SK-N-SH (cell line): Measurements from ENCODE around the gene PBX1. TPM values are rescaled to one million over a fixed set of nuclear protein-coding genes. Genes with fewer than 3 reads are reported as not detected.

Experiments
- CTCF ChIA-PET: fragments of 300-600, 350-600 bp; formaldehyde crosslinking; extraction: SDS; loops from one replicate; lab custom pipeline; 2021; lab: Yijun Ruan, JAX
- POLR2A ChIA-PET: fragments of 350-600 bp; sonication (Branson Sonifier 250); formaldehyde crosslinking; extraction: SDS; loops from one replicate; lab custom pipeline; 2020; ENCODE audit warnings: antibody characterized with exemption, inconsistent platforms; lab: Yijun Ruan, JAX
- DNase-seq: peaks from one replicate; pipeline ENCODE4 v3.0.0; 2012
- H2AFZ ChIP-seq: fragments of 200-600 bp; sonication (generic); 2 replicates; pipeline ENCODE4 v1.8.1; 2016; ENCODE audit warnings: antibody characterized with exemption, mild to moderate bottlenecking, low read depth
- H3F3A ChIP-seq: fragments of 200-600 bp; sonication (generic); replicated peaks from 2 replicates; pipeline ENCODE3; 2016; ENCODE audit warnings: antibody characterized with exemption, mild to moderate bottlenecking; ENCODE audit not compliant: insufficient read depth
- H3K27ac ChIP-seq, 2 experiments: fragments of 200-500 bp in 1 of 2; fragments of 200-600 bp in 1 of 2; sonication (Bioruptor generic) in 1 of 2; sonication (generic), shearing (Covaris generic) in 1 of 2; 2 replicates each; pipeline versions ENCODE4 v1.5.1 to v1.6.1; 2014 to 2016; ENCODE audit warnings: low read depth in 2 of 2, inconsistent platforms in 1 of 2, low read length in 1 of 2, mild to moderate bottlenecking in 1 of 2, mixed read lengths in 1 of 2
- H3K27me3 ChIP-seq: fragments of 200-600 bp; sonication (generic), shearing (Covaris generic); 2 replicates; pipeline ENCODE4 v1.6.1; 2016; ENCODE audit warnings: mixed run types; ENCODE audit not compliant: insufficient read depth
- H3K36me3 ChIP-seq, 2 experiments: fragments of 200-500 bp in 1 of 2; fragments of 200-600 bp in 1 of 2; sonication (Bioruptor generic) in 1 of 2; sonication (generic) in 1 of 2; replicated peaks in 1 of 2; 2 replicates each; pipeline versions ENCODE3 to v1.5.1; 2014 to 2016; ENCODE audit warnings: low read length in 1 of 2, mild to moderate bottlenecking in 1 of 2; ENCODE audit not compliant: insufficient read depth in 2 of 2, control insufficient read depth in 1 of 2
- H3K4me1 ChIP-seq, 2 experiments: fragments of 200-500 bp in 1 of 2; fragments of 200-600 bp in 1 of 2; sonication (Bioruptor generic) in 1 of 2; sonication (generic), shearing (Covaris generic) in 1 of 2; 2 replicates each; pipeline versions ENCODE4 v1.5.1 to v1.6.1; 2014 to 2016; ENCODE audit warnings: low read depth in 1 of 2, low read length in 1 of 2, mixed run types in 1 of 2; ENCODE audit not compliant: insufficient read depth in 2 of 2, control insufficient read depth in 1 of 2
- H3K4me2 ChIP-seq: fragments of 200-600 bp; sonication (generic), shearing (Covaris generic); 2 replicates; pipeline ENCODE4 v1.6.1; 2017; ENCODE audit warnings: mixed run types
- H3K4me3 ChIP-seq, 2 experiments: fragments of 200-500 bp in 1 of 2; fragments of 200-600 bp in 1 of 2; sonication (Bioruptor generic) in 1 of 2; sonication (generic), shearing (Covaris generic) in 1 of 2; 2 replicates each; pipeline versions ENCODE4 v1.5.1 to v1.8.1; 2014 to 2016; ENCODE audit warnings: low read depth in 2 of 2, inconsistent platforms in 1 of 2, low read length in 1 of 2, mild to moderate bottlenecking in 1 of 2, mixed read lengths in 1 of 2, moderate library complexity in 1 of 2
- H3K79me2 ChIP-seq: fragments of 200-600 bp; sonication (generic); 2 replicates; pipeline ENCODE4 v1.8.1; 2017; ENCODE audit warnings: mild to moderate bottlenecking; ENCODE audit not compliant: insufficient read depth
- H3K9ac ChIP-seq: fragments of 200-600 bp; sonication (generic); 2 replicates; pipeline ENCODE4 v1.6.1; 2017; ENCODE audit warnings: mixed run types
- H3K9me2 ChIP-seq: fragments of 200-600 bp; sonication (generic); 2 replicates; pipeline ENCODE4 v1.6.1; 2017; ENCODE audit warnings: mixed run types
- H3K9me3 ChIP-seq: fragments of 200-600 bp; sonication (generic); 2 replicates; pipeline ENCODE4 v1.6.1; 2017; ENCODE audit warnings: mixed run types, mild to moderate bottlenecking, moderate library complexity
- H4K20me1 ChIP-seq: fragments of 200-600 bp; sonication (generic); 2 replicates; pipeline ENCODE4 v1.6.1; 2017; ENCODE audit warnings: mild to moderate bottlenecking, mixed run types; ENCODE audit not compliant: insufficient read depth
- EP300 ChIP-seq, 2 experiments: IDR thresholded peaks; 2 replicates each; pipeline versions ENCODE4 v1.4.0 to v1.6.1; 2012; ENCODE audit warnings: borderline replicate concordance in 1 of 2, low read depth in 1 of 2, low read length in 1 of 2
- FOXJ3 ChIP-seq: sonication (generic); formaldehyde crosslinking; IDR thresholded peaks from 2 replicates; pipeline ENCODE4 v1.5.1; 2020; ENCODE audit warnings: mild to moderate bottlenecking, missing genetic modification reagents
- GATA2 ChIP-seq: sonication (generic); formaldehyde crosslinking; IDR thresholded peaks from 2 replicates; pipeline ENCODE4 v1.5.0; 2020; ENCODE audit warnings: mild to moderate bottlenecking, missing genetic modification reagents
- NFIC ChIP-seq: IDR thresholded peaks from 2 replicates; pipeline ENCODE4 v1.4.0; 2012; ENCODE audit warnings: borderline replicate concordance
- RFX5 ChIP-seq: IDR thresholded peaks from 2 replicates; pipeline ENCODE4 v1.6.1; 2012; ENCODE audit warnings: mild to moderate bottlenecking, improper control_type of control experiment, low read length
- SIN3A ChIP-seq: IDR thresholded peaks from 2 replicates; pipeline ENCODE4 v1.6.1; 2012; ENCODE audit warnings: low read depth, mild to moderate bottlenecking, low read length, moderate library complexity, borderline replicate concordance
- TCF12 ChIP-seq: IDR thresholded peaks from 2 replicates; pipeline ENCODE4 v1.4.0; 2012
- TEAD4 ChIP-seq: IDR thresholded peaks from 2 replicates; pipeline ENCODE4 v1.4.0; 2012; ENCODE audit warnings: mild to moderate bottlenecking, borderline replicate concordance; ENCODE audit not compliant: insufficient read depth
- USF1 ChIP-seq: IDR thresholded peaks from 2 replicates; pipeline ENCODE4 v1.4.0; 2012; ENCODE audit warnings: low read depth, borderline replicate concordance
- USF2 ChIP-seq: fragments of 150-350 bp; IDR thresholded peaks from 2 replicates; pipeline ENCODE4 v1.6.1; 2017; ENCODE audit warnings: antibody characterized with exemption, low read length, low read depth, borderline replicate concordance
- WGBS: methylation state at CpG from one replicate; pipeline ENCODE4 v1.1.6; 2017; ENCODE audit warnings: low lambda C conversion rate; 5-methylcytosine and 5-hydroxymethylcytosine counted together
- polyA plus RNA-seq, 3 experiments: library from polyadenylated mRNA; depleted of rRNA; stranded (reverse); fragments of >200 nt; gene quantifications; 2 replicates each; pipeline ENCODE4 v1.2.3, GENCODE V29; 2012
- TF ChIP-seq, protein P1 (sequence below): IDR thresholded peaks from 2 replicates; pipeline ENCODE4 v1.6.1; 2012; ENCODE audit warnings: mild to moderate bottlenecking, low read depth, low read length, moderate library complexity
- TF ChIP-seq, protein P2 (sequence below): fragments of 200-600 bp; sonication (generic); IDR thresholded peaks from 2 replicates; pipeline ENCODE4 v1.6.1; 2017; ENCODE audit warnings: antibody characterized with exemption, mild to moderate bottlenecking, moderate library complexity
- TF ChIP-seq, protein P3 (sequence below): fragments of 150-350 bp; IDR thresholded peaks from 2 replicates; pipeline ENCODE4 v1.6.1; 2016; ENCODE audit warnings: mild to moderate bottlenecking, low read depth, low read length

PBX1 gene
- polyA plus RNA-seq, 1 of the 3 experiments (the other 2 are of a cell fraction), result 27.0 TPM

GRCh38 chr1:164725401-164725800, 166.4 kb downstream of the PBX1 start (continued):
- TF ChIP-seq, protein P1, sequence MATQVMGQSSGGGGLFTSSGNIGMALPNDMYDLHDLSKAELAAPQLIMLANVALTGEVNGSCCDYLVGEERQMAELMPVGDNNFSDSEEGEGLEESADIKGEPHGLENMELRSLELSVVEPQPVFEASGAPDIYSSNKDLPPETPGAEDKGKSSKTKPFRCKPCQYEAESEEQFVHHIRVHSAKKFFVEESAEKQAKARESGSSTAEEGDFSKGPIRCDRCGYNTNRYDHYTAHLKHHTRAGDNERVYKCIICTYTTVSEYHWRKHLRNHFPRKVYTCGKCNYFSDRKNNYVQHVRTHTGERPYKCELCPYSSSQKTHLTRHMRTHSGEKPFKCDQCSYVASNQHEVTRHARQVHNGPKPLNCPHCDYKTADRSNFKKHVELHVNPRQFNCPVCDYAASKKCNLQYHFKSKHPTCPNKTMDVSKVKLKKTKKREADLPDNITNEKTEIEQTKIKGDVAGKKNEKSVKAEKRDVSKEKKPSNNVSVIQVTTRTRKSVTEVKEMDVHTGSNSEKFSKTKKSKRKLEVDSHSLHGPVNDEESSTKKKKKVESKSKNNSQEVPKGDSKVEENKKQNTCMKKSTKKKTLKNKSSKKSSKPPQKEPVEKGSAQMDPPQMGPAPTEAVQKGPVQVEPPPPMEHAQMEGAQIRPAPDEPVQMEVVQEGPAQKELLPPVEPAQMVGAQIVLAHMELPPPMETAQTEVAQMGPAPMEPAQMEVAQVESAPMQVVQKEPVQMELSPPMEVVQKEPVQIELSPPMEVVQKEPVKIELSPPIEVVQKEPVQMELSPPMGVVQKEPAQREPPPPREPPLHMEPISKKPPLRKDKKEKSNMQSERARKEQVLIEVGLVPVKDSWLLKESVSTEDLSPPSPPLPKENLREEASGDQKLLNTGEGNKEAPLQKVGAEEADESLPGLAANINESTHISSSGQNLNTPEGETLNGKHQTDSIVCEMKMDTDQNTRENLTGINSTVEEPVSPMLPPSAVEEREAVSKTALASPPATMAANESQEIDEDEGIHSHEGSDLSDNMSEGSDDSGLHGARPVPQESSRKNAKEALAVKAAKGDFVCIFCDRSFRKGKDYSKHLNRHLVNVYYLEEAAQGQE, result no peak
- TF ChIP-seq, protein P2, sequence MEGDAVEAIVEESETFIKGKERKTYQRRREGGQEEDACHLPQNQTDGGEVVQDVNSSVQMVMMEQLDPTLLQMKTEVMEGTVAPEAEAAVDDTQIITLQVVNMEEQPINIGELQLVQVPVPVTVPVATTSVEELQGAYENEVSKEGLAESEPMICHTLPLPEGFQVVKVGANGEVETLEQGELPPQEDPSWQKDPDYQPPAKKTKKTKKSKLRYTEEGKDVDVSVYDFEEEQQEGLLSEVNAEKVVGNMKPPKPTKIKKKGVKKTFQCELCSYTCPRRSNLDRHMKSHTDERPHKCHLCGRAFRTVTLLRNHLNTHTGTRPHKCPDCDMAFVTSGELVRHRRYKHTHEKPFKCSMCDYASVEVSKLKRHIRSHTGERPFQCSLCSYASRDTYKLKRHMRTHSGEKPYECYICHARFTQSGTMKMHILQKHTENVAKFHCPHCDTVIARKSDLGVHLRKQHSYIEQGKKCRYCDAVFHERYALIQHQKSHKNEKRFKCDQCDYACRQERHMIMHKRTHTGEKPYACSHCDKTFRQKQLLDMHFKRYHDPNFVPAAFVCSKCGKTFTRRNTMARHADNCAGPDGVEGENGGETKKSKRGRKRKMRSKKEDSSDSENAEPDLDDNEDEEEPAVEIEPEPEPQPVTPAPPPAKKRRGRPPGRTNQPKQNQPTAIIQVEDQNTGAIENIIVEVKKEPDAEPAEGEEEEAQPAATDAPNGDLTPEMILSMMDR, result no peak
- peak in 1 of 2 experiments; percentile 82; a peak in 2 of 4 replicates for TF ChIP-seq EP300 (IDR thresholded peaks at IDR 0.05; ENCODE audit: borderline replicate concordance in 1 of 2, low read depth in 1 of 2, low read length in 1 of 2)
- TF ChIP-seq TEAD4, result no peak
- no peak for TF ChIP-seq USF2
- TF ChIP-seq FOXJ3 (CRISPR knock-in tag), result 0 out of 2 replicates have a peak, but pooled peaks have one; percentile 65
- TF ChIP-seq NFIC, result no peak
- no peak for TF ChIP-seq RFX5
- no peak for TF ChIP-seq USF1
- no peak for TF ChIP-seq SIN3A

DNA sequence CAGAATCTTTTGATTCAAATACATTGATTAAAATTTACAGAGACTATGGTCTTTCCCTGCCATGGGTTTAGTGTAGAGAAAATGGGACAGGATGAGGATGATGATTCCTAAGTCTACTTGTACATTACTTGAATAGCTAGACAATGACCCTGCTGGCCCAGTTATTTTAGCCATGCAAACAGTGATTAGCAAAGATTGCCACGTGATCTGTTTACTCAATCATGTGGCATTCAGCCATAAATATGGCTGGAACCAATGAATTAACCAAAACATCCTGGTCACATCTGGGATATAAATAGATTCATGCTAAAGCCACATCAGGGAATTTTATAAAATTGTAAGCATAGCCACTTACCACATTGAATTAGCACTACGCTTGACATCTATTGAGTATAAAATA, 167.3 kb downstream of the PBX1 start:
- H3K9me3 ChIP-seq, result no peaks in the 10 kb centered on the region
- no peak for TF ChIP-seq GATA2 (CRISPR knock-in tag)
- no peak for TF ChIP-seq TEAD4
- TF ChIP-seq USF1, result peak; percentile 70; the same call in 1 of the 2 replicates
- no peak for TF ChIP-seq TCF12
- TF ChIP-seq, protein P3, sequence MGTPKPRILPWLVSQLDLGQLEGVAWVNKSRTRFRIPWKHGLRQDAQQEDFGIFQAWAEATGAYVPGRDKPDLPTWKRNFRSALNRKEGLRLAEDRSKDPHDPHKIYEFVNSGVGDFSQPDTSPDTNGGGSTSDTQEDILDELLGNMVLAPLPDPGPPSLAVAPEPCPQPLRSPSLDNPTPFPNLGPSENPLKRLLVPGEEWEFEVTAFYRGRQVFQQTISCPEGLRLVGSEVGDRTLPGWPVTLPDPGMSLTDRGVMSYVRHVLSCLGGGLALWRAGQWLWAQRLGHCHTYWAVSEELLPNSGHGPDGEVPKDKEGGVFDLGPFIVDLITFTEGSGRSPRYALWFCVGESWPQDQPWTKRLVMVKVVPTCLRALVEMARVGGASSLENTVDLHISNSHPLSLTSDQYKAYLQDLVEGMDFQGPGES, result no peak
- TF ChIP-seq RFX5, result no peak
- peak overlapping the region; percentile 32 to 87; a peak in 2 of 4 replicates for H3K27ac ChIP-seq
- H3K4me3 ChIP-seq, result no peak overlapping the region
- WGBS, result 66% methylated on average over 2 of the region's 2 CpGs
- DNase-seq, result no peak
- no peaks in the 10 kb centered on the region for H3F3A ChIP-seq
- no peaks in the 10 kb centered on the region for H4K20me1 ChIP-seq
- POLR2A ChIA-PET, result no interaction called here
- H3K79me2 ChIP-seq, result no peaks in the 10 kb centered on the region
- H3K36me3 ChIP-seq, result no peaks in the 10 kb centered on the region
- no peaks in the 10 kb centered on the region for H3K9me2 ChIP-seq
- no peak overlapping the region for H3K9ac ChIP-seq
- H3K4me1 ChIP-seq, result peaks cover 12 to 27% of the 10 kb centered on the region in 2 experiments
- CTCF ChIA-PET, result no interaction called here
- H3K4me2 ChIP-seq, result no peak overlapping the region
- H2AFZ ChIP-seq, result no peak overlapping the region
- H3K27me3 ChIP-seq, result no peaks in the 10 kb centered on the region
